Keratinocyte (primary cell): Measurements from ENCODE around the gene CISH. TPM values are rescaled to one million over a fixed set of nuclear protein-coding genes. Genes with fewer than 3 reads are reported as not detected.

ENCODE experiments used
- DNase-seq: peaks from one replicate; pipeline ENCODE4 v3.0.0-alpha.2; 2011; ENCODE audit warnings: low read depth, missing footprints, low spot score
- FAIRE-seq: peaks from 2 replicates; lab custom pipeline; 2011; peaks lifted over from hg19 to GRCh38; lab: Jason Lieb, UNC
- H2AFZ ChIP-seq: 2 replicates; pipeline ENCODE4 v1.6.0; 2012; ENCODE audit warnings: low read length, control low read depth, inconsistent platforms; ENCODE audit not compliant: control insufficient read depth
- H3K27ac ChIP-seq: 2 replicates; pipeline ENCODE4 v1.5.1; 2011; ENCODE audit warnings: low read length; ENCODE audit not compliant: control insufficient read depth, insufficient read depth
- H3K27me3 ChIP-seq: 3 replicates; pipeline ENCODE4 v1.6.0; 2011; ENCODE audit warnings: low read length; ENCODE audit not compliant: control insufficient read depth, insufficient read depth; ENCODE audit errors: extremely low read depth
- H3K36me3 ChIP-seq, 2 experiments: 2 replicates in 1 of 2; 3 replicates in 1 of 2; pipeline ENCODE4 v1.5.1; 2011; ENCODE audit warnings: low read length in 2 of 2, mild to moderate bottlenecking in 1 of 2; ENCODE audit not compliant: control insufficient read depth in 2 of 2, insufficient read depth in 2 of 2; ENCODE audit errors: extremely low read depth in 1 of 2
- H3K4me1 ChIP-seq: 3 replicates; pipeline ENCODE4 v1.5.1; 2011; ENCODE audit warnings: low read length; ENCODE audit not compliant: control insufficient read depth, insufficient read depth; ENCODE audit errors: extremely low read depth
- H3K4me2 ChIP-seq: 3 replicates; pipeline ENCODE4 v1.6.0; 2011; ENCODE audit warnings: low read depth, low read length; ENCODE audit not compliant: control insufficient read depth, insufficient read depth; ENCODE audit errors: extremely low read depth
- H3K4me3 ChIP-seq, 3 experiments: fragments of 200-600 bp in 1 of 3; sonication (generic) in 1 of 3; 2 replicates in 2 of 3; 3 replicates in 1 of 3; pipeline ENCODE4 v1.5.1; 2011 to 2016; ENCODE audit warnings: low read length in 3 of 3, mild to moderate bottlenecking in 3 of 3, control low read depth in 2 of 3, inconsistent platforms in 1 of 3, low read depth in 1 of 3, mixed read lengths in 1 of 3, mixed run types in 1 of 3, moderate library complexity in 1 of 3; ENCODE audit not compliant: control insufficient read depth in 2 of 3, insufficient read depth in 2 of 3; ENCODE audit errors: extremely low read depth in 1 of 3
- H3K79me2 ChIP-seq: 2 replicates; pipeline ENCODE4 v1.6.0; 2012; ENCODE audit warnings: low read length; ENCODE audit not compliant: control insufficient read depth, insufficient read depth
- H3K9ac ChIP-seq: 3 replicates; pipeline ENCODE4 v1.6.0; 2011; ENCODE audit warnings: low read length; ENCODE audit not compliant: control insufficient read depth, insufficient read depth; ENCODE audit errors: extremely low read depth
- H3K9me1 ChIP-seq: 3 replicates; pipeline ENCODE4 v1.6.0; 2011; ENCODE audit warnings: low read length; ENCODE audit not compliant: control insufficient read depth, insufficient read depth; ENCODE audit errors: extremely low read depth
- H3K9me3 ChIP-seq: 2 replicates; pipeline ENCODE4 v1.5.1; 2012; ENCODE audit warnings: low read depth, low read length; ENCODE audit not compliant: control insufficient read depth
- H4K20me1 ChIP-seq: 3 replicates; pipeline ENCODE4 v1.6.0; 2011; ENCODE audit warnings: low read length; ENCODE audit not compliant: control insufficient read depth, insufficient read depth; ENCODE audit errors: extremely low read depth
- CTCF ChIP-seq, 3 experiments: IDR thresholded peaks in 1 of 3; conservative IDR thresholded peaks in 1 of 3; optimal IDR thresholded peaks in 1 of 3; 2 replicates in 2 of 3; 3 replicates in 1 of 3; pipeline versions ENCODE3 to v1.5.1; 2011; ENCODE audit warnings: low read length in 3 of 3, mild to moderate bottlenecking in 3 of 3, moderate library complexity in 2 of 3, control low read depth in 1 of 3, inconsistent platforms in 1 of 3; ENCODE audit not compliant: insufficient read depth in 2 of 3; ENCODE audit errors: extremely low read depth in 1 of 3
- EZH2 ChIP-seq: IDR thresholded peaks from one replicate; pipeline ENCODE4 v1.6.1; 2012; ENCODE audit warnings: inconsistent platforms, mild to moderate bottlenecking, low read length, moderate library complexity
- dilution Hi-C: fragments of 300-500 bp; cut with MboI; formaldehyde crosslinking; loops from one replicate; pipeline ENCODE4 v1.7.0; 2020; ENCODE audit warnings: low sequenced_read_pairs; ENCODE audit not compliant: extremely low pct_ligation_motif_present
- polyA plus RNA-seq, 5 experiments: library from polyadenylated mRNA; depleted of rRNA in 3 of 5; stranded (reverse) in 3 of 5; stranded (forward) in 1 of 5; unstranded in 1 of 5; fragments of >200 nt; gene quantifications; 1 replicate in 1 of 5; 2 replicates in 3 of 5; 3 replicates in 1 of 5; pipeline versions ENCODE4 v1.2.1 to v1.2.3, GENCODE V29; 2011 to 2012; ENCODE audit warnings: missing spikeins in 2 of 5, low read depth in 1 of 5, low replicate concordance in 1 of 5

CISH gene
- polyA plus RNA-seq, 1 donor (not counting 4 experiments of a cell fraction or from before 2014, with no cell fraction given) = 1.8 TPM

- H3K79me2 ChIP-seq = peaks cover 69% of the 10 kb centered on the region
- no peak for FAIRE-seq
- peaks cover 14 to 23% of the 10 kb centered on the region in 2 experiments for H3K36me3 ChIP-seq
- dilution Hi-C loops = loop anchor here (25.0 kb wide), 1 partner anchor 763 kb away; the partner anchor contains the start of genes MANF and RBM15B
- DNase-seq = no peak
- no peaks in the 10 kb centered on the region for H4K20me1 ChIP-seq
- TF ChIP-seq CTCF (optimal IDR thresholded peaks at IDR 0.05 in 1 of 3, IDR thresholded peaks at IDR 0.05 in 1 of 3, conservative IDR thresholded peaks at IDR 0.05 in 1 of 3; ENCODE audit: extremely low read depth in 1 of 3, insufficient read depth in 2 of 3, low read length in 3 of 3) = no peak
- TF ChIP-seq EZH2 = no peak
- H3K27ac ChIP-seq = peak overlapping the region; percentile 30
- H3K9ac ChIP-seq = no peak overlapping the region
- H2AFZ ChIP-seq = no peak overlapping the region
- peaks cover 5% of the 10 kb centered on the region for H3K9me1 ChIP-seq
- no peak overlapping the region for H3K4me3 ChIP-seq
- no peaks in the 10 kb centered on the region for H3K27me3 ChIP-seq
- no peaks in the 10 kb centered on the region for H3K9me3 ChIP-seq
- peaks cover 77% of the 10 kb centered on the region for H3K4me1 ChIP-seq
- H3K4me2 ChIP-seq = peak overlapping the region; percentile 61
Observed at GRCh38 chr3:50623840-50624474, 12.4 kb upstream of the CISH start.

- Histone ChIP-seq H3K4me2 (peak overlapping the region; percentile 10), H3K79me2 (peaks cover 64% of the 10 kb centered on the region), H3K9me3 (no peaks in the 10 kb centered on the region), H3K27ac (no peak overlapping the region), H3K36me3 (peaks cover 13 to 21% of the 10 kb centered on the region in 2 experiments), H3K4me1 (peaks cover 69% of the 10 kb centered on the region), H3K27me3 (no peaks in the 10 kb centered on the region), H2AFZ (no peak overlapping the region), H3K9ac (no peak overlapping the region), H3K4me3 (no peak overlapping the region), H3K9me1 (peaks cover 5% of the 10 kb centered on the region), H4K20me1 (no peaks in the 10 kb centered on the region)
- FAIRE-seq = peak; percentile 78
- dilution Hi-C loops = loop anchor here (25.0 kb wide), 1 partner anchor 764 kb away; the partner anchor contains the start of genes MANF and RBM15B
- TF ChIP-seq EZH2 (no peak), CTCF (optimal IDR thresholded peaks at IDR 0.05 in 1 of 3, IDR thresholded peaks at IDR 0.05 in 1 of 3, conservative IDR thresholded peaks at IDR 0.05 in 1 of 3; ENCODE audit: extremely low read depth in 1 of 3, insufficient read depth in 2 of 3, low read length in 3 of 3) (no peak)
- DNase-seq = no peak
Observed at GRCh38 chr3:50622881-50623280, 11.3 kb upstream of the CISH start.
